H1 (cell line): ENCODE results near the gene NSUN4. TPM values are rescaled to one million over a fixed set of nuclear protein-coding genes. Genes with fewer than 3 reads are reported as not detected.

ENCODE experiments used
- BACH1 ChIP-seq: IDR thresholded peaks from 2 replicates; pipeline ENCODE4 v1.6.1; 2012; ENCODE audit warnings: low read length, improper control_type of control experiment
- CBX5 ChIP-seq: fragments of 300-800, 300-1000 bp; sonication (generic); IDR thresholded peaks from 2 replicates; pipeline ENCODE4 v1.7.1; 2016; ENCODE audit warnings: antibody characterized with exemption, low read length, low read depth
- CHD1 ChIP-seq: IDR thresholded peaks from 2 replicates; pipeline ENCODE4 v1.6.1; 2012; ENCODE audit warnings: low read depth, low read length, improper control_type of control experiment
- CHD2 ChIP-seq: IDR thresholded peaks from 2 replicates; pipeline ENCODE4 v1.6.1; 2012; ENCODE audit warnings: low read length, improper control_type of control experiment
- CREB1 ChIP-seq: IDR thresholded peaks from 2 replicates; pipeline ENCODE4 v1.6.1; 2012; ENCODE audit warnings: inconsistent platforms
- EP300 ChIP-seq, 2 experiments: IDR thresholded peaks; 1 replicate in 1 of 2; 2 replicates in 1 of 2; pipeline ENCODE4 v1.6.1; 2011 to 2012; ENCODE audit warnings: low read depth in 2 of 2, low read length in 2 of 2, mild to moderate bottlenecking in 2 of 2, borderline replicate concordance in 1 of 2, inconsistent platforms in 1 of 2, moderate library complexity in 1 of 2
- FOSL1 ChIP-seq: IDR thresholded peaks from 2 replicates; pipeline ENCODE4 v1.6.1; 2011; ENCODE audit warnings: mild to moderate bottlenecking, low read depth, low read length, moderate library complexity; ENCODE audit not compliant: insufficient read depth
- GABPA ChIP-seq: IDR thresholded peaks from 2 replicates; pipeline ENCODE4 v1.6.1; 2011; ENCODE audit warnings: mild to moderate bottlenecking, low read length, moderate library complexity, borderline replicate concordance; ENCODE audit not compliant: insufficient read depth
- KDM4A ChIP-seq: IDR thresholded peaks from one replicate; pipeline ENCODE4 v1.7.1; 2012; ENCODE audit warnings: low read depth, mild to moderate bottlenecking, moderate library complexity, low read length, inconsistent platforms; ENCODE audit not compliant: severe bottlenecking
- MAFK ChIP-seq: IDR thresholded peaks from 2 replicates; pipeline ENCODE4 v1.6.1; 2012; ENCODE audit warnings: low read depth, mild to moderate bottlenecking, improper control_type of control experiment, low read length
- NANOG ChIP-seq: IDR thresholded peaks from 2 replicates; pipeline ENCODE4 v1.6.1; 2011; ENCODE audit warnings: low read length, low read depth, mild to moderate bottlenecking, inconsistent platforms; ENCODE audit not compliant: insufficient read depth, poor library complexity, severe bottlenecking
- POLR2AphosphoS5 ChIP-seq: IDR thresholded peaks from 2 replicates; pipeline ENCODE4 v1.6.1; 2011; ENCODE audit warnings: low read depth, low read length
- RNF2 ChIP-seq: fragments of 200-900, 300-1000 bp; sonication (generic); IDR thresholded peaks from 2 replicates; pipeline ENCODE4 v1.7.1; 2016; ENCODE audit warnings: borderline replicate concordance, low read depth, mild to moderate bottlenecking, antibody characterized with exemption, low read length; ENCODE audit not compliant: poor library complexity, severe bottlenecking; ENCODE audit errors: missing control alignments
- SIRT6 ChIP-seq: IDR thresholded peaks from one replicate; pipeline ENCODE4 v1.7.1; 2012; ENCODE audit warnings: low read length, inconsistent platforms
- SIX5 ChIP-seq: IDR thresholded peaks from 2 replicates; pipeline ENCODE4 v1.6.1; 2011; ENCODE audit warnings: mild to moderate bottlenecking, low read depth, low read length
- SP1 ChIP-seq: IDR thresholded peaks from 2 replicates; pipeline ENCODE4 v1.6.1; 2011; ENCODE audit warnings: low read depth, low read length
- SP4 ChIP-seq: IDR thresholded peaks from 2 replicates; pipeline ENCODE4 v1.6.1; 2012; ENCODE audit warnings: low read length, inconsistent platforms
- SUZ12 ChIP-seq: fragments of 200-600 bp; sonication (generic); IDR thresholded peaks from 2 replicates; pipeline ENCODE4 v1.6.1; 2012; ENCODE audit warnings: mild to moderate bottlenecking, inconsistent platforms, low read length, moderate library complexity, mixed read lengths
- TAF7 ChIP-seq: optimal IDR thresholded peaks from 2 replicates; pipeline ENCODE3; 2011; ENCODE audit warnings: low read depth, mild to moderate bottlenecking, inconsistent platforms, low read length, moderate library complexity, borderline replicate concordance
- TEAD4 ChIP-seq: IDR thresholded peaks from 2 replicates; pipeline ENCODE4 v1.6.1; 2012; ENCODE audit warnings: low read depth, low read length, inconsistent platforms, mixed read lengths
- polyA plus RNA-seq, 7 experiments: library from polyadenylated mRNA; depleted of rRNA in 3 of 7; stranded (reverse) in 5 of 7; unstranded in 2 of 7; fragments of >200 nt in 5 of 7; fragments of 200-250 nt in 2 of 7; gene quantifications; 1 replicate in 5 of 7; 2 replicates in 1 of 7; 4 replicates in 1 of 7; pipeline versions ENCODE4 v1.2.1 to v1.2.3, GENCODE V29; 2011 to 2013; ENCODE audit warnings: missing spikeins in 2 of 7, mixed read lengths in 2 of 7
- total RNA-seq: library from RNA; stranded (reverse); fragmentation: NEBNext Ultra II Directional; extraction: Animal tissue kit (Norgen Biotek cat#: 25700); gene quantifications from 2 replicates; pipeline ENCODE4 v1.2.1, GENCODE V29; 2021
- TF ChIP-seq, protein P1 (sequence below): IDR thresholded peaks from 2 replicates; pipeline ENCODE4 v1.6.1; 2012; ENCODE audit warnings: inconsistent platforms
- TF ChIP-seq, protein P2 (sequence below): IDR thresholded peaks from 2 replicates; pipeline ENCODE4 v1.6.1; 2012; ENCODE audit warnings: low read length, inconsistent platforms

Gene NSUN4
- total and polyA plus RNA-seq, 2 of the 8 experiments (the other 6 are each of a cell fraction or from before 2014, with no cell fraction given), result 9.7 to 15.7 TPM

DNA sequence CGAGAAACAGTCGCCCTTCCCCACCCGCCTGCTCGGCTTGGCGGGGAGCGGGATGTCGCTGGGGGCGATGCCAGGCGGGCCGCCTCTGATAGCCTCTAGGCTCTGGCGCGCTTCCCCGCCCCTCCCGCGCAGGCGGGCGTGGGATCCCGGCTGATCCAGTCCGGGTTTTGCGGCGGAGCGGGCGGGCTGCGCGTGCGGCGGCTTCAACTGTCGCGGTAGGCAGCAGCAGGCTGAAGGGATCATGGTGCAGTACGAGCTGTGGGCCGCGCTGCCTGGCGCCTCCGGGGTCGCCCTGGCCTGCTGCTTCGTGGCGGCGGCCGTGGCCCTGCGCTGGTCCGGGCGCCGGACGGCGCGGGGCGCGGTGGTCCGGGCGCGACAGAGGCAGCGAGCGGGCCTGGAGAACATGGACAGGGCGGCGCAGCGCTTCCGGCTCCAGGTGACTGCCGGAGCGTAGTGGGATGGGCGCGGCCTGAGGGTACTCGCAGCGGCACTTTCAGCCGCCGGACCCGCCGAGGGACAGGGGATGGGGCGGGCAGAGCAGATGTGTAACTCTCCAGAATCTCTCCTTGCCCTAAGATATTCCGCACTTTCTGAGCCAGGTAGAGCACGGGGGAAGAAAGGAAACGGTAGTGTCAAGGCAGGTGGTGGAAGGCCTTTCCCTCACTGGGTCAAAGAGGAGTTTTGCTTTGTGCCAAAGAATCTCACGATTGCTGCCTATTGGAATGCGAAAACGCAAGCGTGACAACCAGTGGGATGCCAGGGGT is 53.7 kb downstream of the NSUN4 start, which contains the start of gene FAAH (continued):
- TF ChIP-seq CHD1, result no peak
- TF ChIP-seq CHD2, result peak; percentile 77
- TF ChIP-seq SIRT6, result no peak
- TF ChIP-seq RNF2, result no peak
- TF ChIP-seq SUZ12, result no peak
- peak; percentile 8; the same call in 1 of the 2 replicates for TF ChIP-seq TEAD4
- peak; percentile 55 for TF ChIP-seq POLR2AphosphoS5
- peak; percentile 67; the same call in 1 of the 2 replicates for TF ChIP-seq GABPA
- peak; percentile 79 for TF ChIP-seq TAF7
- TF ChIP-seq SP4, result no peak
- TF ChIP-seq CREB1, result peak; percentile 49; the same call in 1 of the 2 replicates
- TF ChIP-seq SIX5, result no peak
- no peak for TF ChIP-seq MAFK
- no peak for TF ChIP-seq NANOG
- TF ChIP-seq FOSL1, result 0 out of 2 replicates have a peak, but pooled peaks have one; percentile 6
- peak; percentile 25; the same call in 1 of the 2 replicates for TF ChIP-seq BACH1
- TF ChIP-seq EP300 (IDR thresholded peaks at IDR 0.05; ENCODE audit: borderline replicate concordance in 1 of 2, low read depth in 2 of 2, low read length in 2 of 2), result no peak
- TF ChIP-seq, protein P1, sequence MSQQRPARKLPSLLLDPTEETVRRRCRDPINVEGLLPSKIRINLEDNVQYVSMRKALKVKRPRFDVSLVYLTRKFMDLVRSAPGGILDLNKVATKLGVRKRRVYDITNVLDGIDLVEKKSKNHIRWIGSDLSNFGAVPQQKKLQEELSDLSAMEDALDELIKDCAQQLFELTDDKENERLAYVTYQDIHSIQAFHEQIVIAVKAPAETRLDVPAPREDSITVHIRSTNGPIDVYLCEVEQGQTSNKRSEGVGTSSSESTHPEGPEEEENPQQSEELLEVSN, result peak; percentile 94
- TF ChIP-seq, protein P2, sequence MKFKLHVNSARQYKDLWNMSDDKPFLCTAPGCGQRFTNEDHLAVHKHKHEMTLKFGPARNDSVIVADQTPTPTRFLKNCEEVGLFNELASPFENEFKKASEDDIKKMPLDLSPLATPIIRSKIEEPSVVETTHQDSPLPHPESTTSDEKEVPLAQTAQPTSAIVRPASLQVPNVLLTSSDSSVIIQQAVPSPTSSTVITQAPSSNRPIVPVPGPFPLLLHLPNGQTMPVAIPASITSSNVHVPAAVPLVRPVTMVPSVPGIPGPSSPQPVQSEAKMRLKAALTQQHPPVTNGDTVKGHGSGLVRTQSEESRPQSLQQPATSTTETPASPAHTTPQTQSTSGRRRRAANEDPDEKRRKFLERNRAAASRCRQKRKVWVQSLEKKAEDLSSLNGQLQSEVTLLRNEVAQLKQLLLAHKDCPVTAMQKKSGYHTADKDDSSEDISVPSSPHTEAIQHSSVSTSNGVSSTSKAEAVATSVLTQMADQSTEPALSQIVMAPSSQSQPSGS, result no peak
- no peak for TF ChIP-seq CBX5
- peak; percentile 91 for TF ChIP-seq KDM4A
- peak; percentile 94 for TF ChIP-seq SP1
